ENCODE results near the gene LDB3. TPM values are rescaled to one million over a fixed set of nuclear protein-coding genes. Genes with fewer than 3 reads are reported as not detected.

The LDB3 gene
- total RNA-seq, 2 donors from 2014 or later = 27.9 to 29.3 TPM

DNA sequence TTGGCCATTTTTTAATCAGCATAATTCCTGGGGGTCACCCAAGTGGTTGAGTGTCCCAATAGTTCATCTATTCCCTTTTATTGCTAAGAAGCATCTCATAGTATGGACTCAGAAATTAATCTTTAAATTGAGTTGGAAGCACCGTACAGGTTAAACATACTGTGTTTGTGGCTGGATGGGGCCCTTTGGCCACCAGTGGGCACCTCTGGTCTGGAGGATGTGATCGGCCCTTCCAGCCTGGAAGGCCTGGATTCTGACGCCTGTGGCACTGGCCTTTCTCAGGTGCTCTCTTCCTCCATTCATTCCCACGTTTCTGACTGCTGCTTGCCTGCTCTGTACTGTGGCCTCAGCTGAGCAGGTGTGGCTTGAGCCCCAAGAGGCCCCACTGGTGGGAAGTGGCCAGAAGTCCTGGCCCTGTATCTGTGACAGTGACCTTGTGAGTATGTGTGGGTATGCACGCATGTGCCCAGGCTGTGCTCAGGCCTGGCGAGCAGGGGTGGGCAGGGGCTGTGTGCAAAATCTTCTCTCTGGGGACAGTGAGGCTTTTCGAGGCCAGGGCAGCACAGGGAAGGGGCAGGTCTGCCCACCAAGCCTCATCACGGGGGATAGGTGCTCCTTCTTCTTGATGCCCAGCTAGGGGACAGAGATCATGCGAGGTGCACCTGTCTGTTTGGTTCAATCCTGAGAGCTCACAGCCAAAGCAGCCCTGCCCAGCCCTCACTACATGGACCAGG lies 30.1 kb downstream of the LDB3 start:
- no peak for DNase-seq (ENCODE audit: low spot score)
- intact Hi-C loops (cut with DNase I) = no loop called here

GRCh38 chr10:86699125-86699524 lies 30.8 kb downstream of the LDB3 start:
- intact Hi-C loops (cut with DNase I) = no loop called here

GRCh38 chr10:86699541-86699940 lies 31.2 kb downstream of the LDB3 start:
- DNase-seq (ENCODE audit: low spot score) = no peak
- intact Hi-C loops (cut with DNase I) = no loop called here

More at GRCh38 chr10:86699125-86699524, 30.8 kb downstream of the LDB3 start:
- DNase-seq (ENCODE audit: low spot score) = no peak

GRCh38 chr10:86699991-86700840 lies 31.9 kb downstream of the LDB3 start:
- intact Hi-C loops (cut with DNase I) = no loop called here
- DNase-seq (ENCODE audit: low spot score) = no peak

DNA sequence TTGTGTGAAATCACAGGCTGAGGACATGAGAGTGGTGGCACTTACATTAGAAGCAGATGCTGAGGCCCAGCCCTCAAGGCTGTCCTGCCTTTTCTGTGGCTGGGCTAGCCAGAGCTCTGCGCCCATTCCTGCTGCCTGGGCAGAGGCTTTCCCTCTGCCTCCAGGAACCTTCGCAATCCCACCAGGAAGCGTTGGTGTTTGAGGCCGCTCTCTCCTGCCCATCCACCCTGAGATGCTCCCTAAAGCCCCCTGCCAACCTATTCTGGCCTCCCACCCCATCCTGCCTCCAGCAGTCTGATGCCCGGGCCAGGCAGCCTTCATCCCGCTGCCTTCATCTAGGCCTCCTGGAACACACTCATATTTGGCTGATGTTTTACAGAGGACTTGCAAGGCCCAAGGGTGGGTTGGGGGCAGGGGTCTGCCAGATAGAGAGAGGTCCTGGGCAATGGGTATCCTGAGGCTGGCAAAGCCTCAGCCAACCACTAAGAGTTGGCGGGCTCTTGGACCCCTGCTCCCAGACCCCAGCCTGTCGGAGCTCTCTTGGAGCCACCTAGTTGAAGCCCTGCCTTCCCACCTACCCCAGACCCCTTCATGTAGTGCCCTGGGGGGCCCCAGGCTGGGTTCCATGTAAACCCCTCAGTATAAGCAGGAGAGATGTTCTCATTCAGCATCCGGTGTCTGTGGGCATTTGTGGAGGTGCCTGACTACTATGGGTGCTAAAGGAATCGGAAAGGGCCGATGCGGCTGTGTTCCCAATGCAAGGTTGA lies 32.7 kb downstream of the LDB3 start:
- intact Hi-C loops (cut with DNase I) = no loop called here
- no peak for DNase-seq (ENCODE audit: low spot score)

DNA sequence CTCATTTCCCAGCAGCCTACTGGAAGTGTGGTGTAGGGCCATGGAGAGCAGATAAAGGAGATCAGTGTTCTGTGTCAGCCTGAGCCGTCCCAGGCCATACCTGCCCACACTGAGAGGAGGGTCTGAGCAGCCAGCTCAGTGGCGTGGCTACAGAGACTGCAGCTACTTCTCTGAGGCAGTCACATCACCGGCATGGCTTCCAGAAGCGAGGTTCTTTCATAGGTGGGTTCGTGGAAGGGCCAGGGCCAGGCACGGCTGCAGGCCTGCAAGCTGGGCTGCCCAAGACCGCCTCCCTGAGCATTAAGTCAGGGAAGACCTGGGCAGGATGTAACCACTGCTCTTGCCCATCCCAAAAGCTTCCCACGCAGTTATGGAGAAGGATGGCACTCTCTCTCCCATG lies 34.9 kb downstream of the LDB3 start:
- intact Hi-C loops (cut with DNase I) = no loop called here
- DNase-seq (ENCODE audit: low spot score) = no peak

GRCh38 chr10:86705139-86705538 lies 36.8 kb downstream of the LDB3 start:
- intact Hi-C loops (cut with DNase I) = loop anchor here in 1 of 2 donors (5.0 kb wide), 1 partner anchor 182 kb away; no protein-coding TSS in a partner anchor
- no peak for DNase-seq (ENCODE audit: low spot score)

GRCh38 chr10:86705905-86706304 lies 37.6 kb downstream of the LDB3 start:
- no peak for DNase-seq (ENCODE audit: low spot score)

GRCh38 chr10:86706401-86706841 lies 38.1 kb downstream of the LDB3 start:
- intact Hi-C loops (cut with DNase I) = loop anchor here in 1 of 2 donors (5.0 kb wide), 1 partner anchor 181 kb away; no protein-coding TSS in a partner anchor
- DNase-seq (ENCODE audit: low spot score) = peak; percentile 77

More at GRCh38 chr10:86705905-86706304, 37.6 kb downstream of the LDB3 start:
- intact Hi-C loops (cut with DNase I) = loop anchor here in 1 of 2 donors (5.0 kb wide), 1 partner anchor 181 kb away; no protein-coding TSS in a partner anchor

DNA sequence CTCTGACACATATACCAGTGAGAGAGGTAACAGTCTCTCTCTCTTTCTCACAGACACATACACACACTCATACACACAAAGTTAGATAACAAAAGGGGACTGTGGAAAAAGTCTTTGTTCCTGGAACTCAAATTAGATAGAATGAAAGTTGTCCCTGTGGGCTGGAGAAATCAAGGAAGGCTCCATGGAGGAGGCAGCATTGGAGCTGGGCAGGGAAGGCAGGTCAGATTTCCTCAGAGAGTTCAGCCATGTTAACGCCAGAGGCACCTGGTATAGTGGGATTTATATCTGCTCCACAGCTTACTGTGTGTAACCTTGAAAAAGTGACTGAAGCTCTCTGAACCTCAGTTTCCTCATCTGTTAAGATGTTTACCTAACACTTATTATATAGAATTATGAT lies 38.7 kb downstream of the LDB3 start:
- DNase-seq (ENCODE audit: low spot score) = peak; percentile 3
- intact Hi-C loops (cut with DNase I) = loop anchor here in 1 of 2 donors (5.0 kb wide), 1 partner anchor 180 kb away; no protein-coding TSS in a partner anchor

DNA sequence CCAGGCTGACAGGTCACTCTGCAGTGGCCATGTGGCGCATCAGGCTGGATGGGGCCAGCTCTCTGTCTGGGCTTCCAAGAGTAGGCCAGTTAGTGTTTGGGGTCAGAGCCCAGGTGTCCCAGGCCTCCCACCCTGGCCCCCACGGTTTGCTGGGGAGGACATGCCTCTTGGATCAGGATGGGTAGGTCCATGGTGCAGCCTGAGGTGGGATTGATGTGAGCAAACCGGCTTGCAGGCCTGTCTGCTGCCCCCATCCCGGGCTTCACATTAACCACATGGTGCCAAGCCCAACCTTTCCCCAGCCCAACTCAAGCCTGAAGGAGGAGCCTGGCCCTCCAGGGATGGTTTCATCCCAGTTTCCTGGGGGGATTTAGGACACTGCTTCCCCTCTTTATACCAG lies 39.2 kb downstream of the LDB3 start:
- intact Hi-C loops (cut with DNase I) = loop anchor here in 1 of 2 donors (5.0 kb wide), 1 partner anchor 180 kb away; no protein-coding TSS in a partner anchor
- DNase-seq (ENCODE audit: low spot score) = peak; percentile 71

DNA sequence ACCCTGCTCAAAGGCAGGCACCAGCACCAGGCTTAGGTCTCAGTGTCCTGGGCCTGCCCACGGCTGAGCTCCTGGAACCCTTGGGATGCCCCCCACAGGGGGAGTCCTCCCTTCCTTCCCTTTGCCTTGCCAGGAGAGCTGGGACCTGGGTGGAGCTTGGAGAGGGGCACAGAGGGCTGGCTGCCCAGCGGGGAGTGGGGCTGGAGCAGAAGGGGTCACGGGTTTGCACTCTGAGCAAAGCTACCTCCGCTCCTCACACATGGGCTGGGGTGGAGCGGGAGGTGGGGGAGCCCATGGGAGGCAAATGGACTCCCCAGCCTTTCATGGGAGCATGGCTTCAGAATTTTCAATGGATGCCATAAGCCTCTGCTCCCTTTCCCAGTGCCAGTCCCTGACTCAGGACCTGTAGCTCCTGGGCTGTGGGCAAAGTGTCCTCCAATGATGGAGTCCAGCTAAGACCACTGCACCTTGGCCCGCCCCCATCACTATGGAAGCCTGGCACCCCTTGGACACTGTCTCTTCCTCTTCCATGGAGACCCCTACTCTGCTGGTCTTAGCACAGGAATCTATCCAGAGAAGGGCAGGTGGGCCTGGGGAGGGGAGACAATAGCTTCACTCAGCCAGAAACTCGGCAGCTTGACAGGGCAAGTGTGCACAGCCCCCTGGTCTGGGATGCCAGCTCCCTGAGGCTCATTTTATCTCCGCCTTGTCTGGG lies 39.9 kb downstream of the LDB3 start:
- intact Hi-C loops (cut with DNase I) = loop anchor here in 1 of 2 donors (5.0 kb wide), 1 partner anchor 179 kb away; no protein-coding TSS in a partner anchor
- peak; percentile 60 for DNase-seq (ENCODE audit: low spot score)

DNA sequence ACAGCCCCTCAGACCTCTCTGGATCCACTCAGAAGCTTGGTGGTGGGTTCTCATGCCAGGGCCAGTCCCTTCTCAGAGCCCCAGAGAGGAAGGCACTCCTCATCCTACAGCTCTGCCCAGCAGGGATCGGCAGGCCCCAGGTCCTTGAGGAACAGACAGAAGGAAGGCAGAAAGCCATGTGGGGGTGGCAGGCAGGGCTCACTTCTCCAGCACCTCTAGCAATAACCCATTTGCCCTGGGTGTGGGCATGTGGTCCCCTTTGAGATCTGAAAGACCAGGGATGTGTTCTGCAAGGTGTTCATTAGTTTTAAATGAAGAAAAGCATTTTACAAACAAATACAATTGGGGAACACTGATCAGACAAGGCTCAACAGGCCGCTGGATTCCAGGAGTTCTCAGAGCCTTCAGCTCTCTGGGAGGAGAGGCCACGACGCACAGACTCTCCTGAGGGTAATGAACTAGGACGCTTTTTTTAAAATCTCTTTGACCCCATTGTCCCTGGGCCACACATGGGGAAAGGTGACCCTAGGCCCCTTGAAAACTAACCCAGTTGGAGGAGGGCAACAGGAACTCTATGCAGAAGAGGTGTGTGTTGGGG lies 40.6 kb downstream of the LDB3 start:
- peak; percentile 61 for DNase-seq (ENCODE audit: low spot score)

GRCh38 chr10:86709396-86710185 lies 41.3 kb downstream of the LDB3 start:
- intact Hi-C loops (cut with DNase I) = loop anchor here in 1 of 2 donors (5.0 kb wide), 3 partner anchors 48 to 193 kb away; partner anchors contain the start of gene BMPR1A
- DNase-seq (ENCODE audit: low spot score) = peak; percentile 79

More for the DNA sequence above, 40.6 kb downstream of the LDB3 start:
- intact Hi-C loops (cut with DNase I) = loop anchor here in 1 of 2 donors (5.0 kb wide), 1 partner anchor 178 kb away; no protein-coding TSS in a partner anchor

DNA sequence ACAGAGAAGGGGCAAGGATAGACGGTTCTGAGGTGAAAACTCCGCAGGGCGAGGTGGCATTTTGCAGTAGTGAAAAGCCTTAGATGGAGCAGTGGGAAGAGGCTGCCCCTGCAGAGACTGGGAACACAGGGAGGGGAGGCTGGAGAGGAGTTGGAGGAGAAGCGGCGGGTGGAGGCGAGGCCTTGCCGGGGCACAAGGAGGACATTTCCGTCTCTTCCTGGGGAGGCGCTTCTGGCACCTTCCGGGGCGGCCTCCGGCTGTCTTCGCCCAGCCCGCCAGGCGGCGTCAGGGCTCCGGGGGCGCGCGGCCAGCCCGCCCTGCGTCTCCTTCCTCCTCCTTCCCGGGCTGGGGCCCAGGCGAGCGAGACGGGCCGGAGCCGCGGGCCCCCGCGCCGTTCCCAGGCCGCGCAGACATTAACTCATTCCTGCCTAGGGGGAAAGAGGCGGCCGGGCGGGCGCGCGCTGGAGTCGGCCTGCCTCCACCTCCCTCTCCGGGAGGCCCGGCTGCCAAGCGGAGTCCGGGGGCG lies 42.7 kb downstream of the LDB3 start:
- intact Hi-C loops (cut with DNase I) = loop anchor here in 1 of 2 donors (5.0 kb wide), 2 partner anchors 46 to 191 kb away; partner anchors contain the start of gene BMPR1A

GRCh38 chr10:86711513-86712316 lies 43.4 kb downstream of the LDB3 start:
- peak; percentile 80 for DNase-seq (ENCODE audit: low spot score)
- intact Hi-C loops (cut with DNase I) = loop anchor here in 1 of 2 donors (5.0 kb wide), 2 partner anchors 46 to 191 kb away; partner anchors contain the start of gene BMPR1A

More for the DNA sequence above, 42.7 kb downstream of the LDB3 start:
- DNase-seq (ENCODE audit: low spot score) = peak; percentile 96

Measured in posterior vena cava (tissue), 2 donors.